Measurements from ENCODE around the gene ZCCHC8. TPM values are rescaled to one million over a fixed set of nuclear protein-coding genes. Genes with fewer than 3 reads are reported as not detected.
A peak's percentile ranks its signal among the peaks of the same experiment; 100 is the strongest.

ZCCHC8 gene
- total and polyA plus RNA-seq, 4 experiments from 2014 or later = 5.4 to 59.9 (median 32.9) TPM

GRCh38 chr12:122421821-122422729, 78.7 kb downstream of the ZCCHC8 start, which contains the start of gene CLIP1:
TSS of gene CLIP1 (minus strand) at chr12:122422669. CDS start at chr12:122380452, 42,217 bp downstream.
- POLR2A ChIA-PET (ENCODE audit: partially characterized antibody) = interaction anchor here (0.6 to 4.6 kb wide), 13 partner anchors 9 to 474 kb away, joined by 3 to 32 read pairs (median 5); partner anchors contain the start of genes KNTC1, RSRC2 and ZCCHC8
- no peaks in the 10 kb centered on the region for H3K9me3 ChIP-seq (ENCODE audit: control insufficient read depth in 1 of 2, low read length in 2 of 2)
- peak within 1 kb of the TSS; percentile 67 to 80 for H3K4me3 ChIP-seq (ENCODE audit: low read length in 2 of 2)
- peaks cover 45% of the 10 kb centered on the region for H3K4me1 ChIP-seq (ENCODE audit: insufficient read depth, low read length)
- no peaks in the 10 kb centered on the region for H3K27me3 ChIP-seq (ENCODE audit: insufficient read depth, low read length)
- Mint-ChIP-seq H3K36me3 (peaks cover 0 to 10% of the 10 kb centered on the region in 2 donors), H3K4me1 (peaks cover 22 to 39% (median 31%) of the 10 kb centered on the region in 4 donors), H3K9me3 (no peaks in the 10 kb centered on the region), H3K4me3 (peak within 1 kb of the TSS; percentile 89 to 96 (median 94)), H3K27ac (peak within 1 kb of the TSS; percentile 87 to 97 (median 95)), H3K27me3 (no peaks in the 10 kb centered on the region)
- no peaks in the 10 kb centered on the region for H3K36me3 ChIP-seq (ENCODE audit: insufficient read depth, low read length)
- intact Hi-C loops (cut with micrococcal nuclease) = loop anchor here (1.0 kb wide), 2 partner anchors 23 to 49 kb away; no protein-coding TSS in a partner anchor
- H3K27ac ChIP-seq (ENCODE audit: low read depth, low read length) = peak within 1 kb of the TSS; percentile 64
- DNase-seq = peak; percentile 50 to 71 (median 63)
- CTCF ChIA-PET (ENCODE audit: partially characterized antibody) = interaction anchor here (0.6 to 3.1 kb wide), 5 partner anchors 10 to 51 kb away, joined by 3 to 28 read pairs (median 7); no protein-coding TSS in a partner anchor

Other genes with a start within 250 kb of the ZCCHC8 start
- 10 to 100 TPM; 40.5 to 42.6 TPM for gene VPS33A, start 234.4 kb downstream of the ZCCHC8 start, total RNA-seq
- gene VPS33A, start 234.4 kb downstream of the ZCCHC8 start, polyA plus RNA-seq = 10 to 100 TPM; 33.2 to 39.1 TPM
- gene CLIP1, start 78.3 kb downstream of the ZCCHC8 start, total RNA-seq = 10 to 100 TPM; 63.5 to 65.7 TPM
- 10 to 100 TPM in 1 of 2 donors, 1 to 10 TPM in 1; 5.9 to 34.7 TPM for gene CLIP1, start 78.3 kb downstream of the ZCCHC8 start, polyA plus RNA-seq
- 100 to 1,000 TPM; 138 to 141 TPM for gene RSRC2, start 26.0 kb upstream of the ZCCHC8 start, total RNA-seq
- gene RSRC2, start 26.0 kb upstream of the ZCCHC8 start, polyA plus RNA-seq = 10 to 100 TPM; 16.1 to 50.0 TPM
- 10 to 100 TPM; 29.7 to 30.9 TPM for gene KNTC1, start 26.3 kb upstream of the ZCCHC8 start, total RNA-seq
- gene KNTC1, start 26.3 kb upstream of the ZCCHC8 start, polyA plus RNA-seq = 1 to 10 TPM; 3.3 to 3.7 TPM
- gene HCAR2, start 202.4 kb upstream of the ZCCHC8 start, total RNA-seq = not detected
- gene HCAR2, start 202.4 kb upstream of the ZCCHC8 start, polyA plus RNA-seq = not detected
- gene HCAR3, start 215.9 kb upstream of the ZCCHC8 start, total RNA-seq = not detected
- gene HCAR3, start 215.9 kb upstream of the ZCCHC8 start, polyA plus RNA-seq = not detected
- gene HCAR1, start 229.9 kb upstream of the ZCCHC8 start, total RNA-seq = under 1 TPM; 0.09 to 0.19 TPM
- gene HCAR1, start 229.9 kb upstream of the ZCCHC8 start, polyA plus RNA-seq = not detected

Data from CD4-positive, alpha-beta memory T cell (primary cell).